Thoracic aorta (tissue), 2 donors: ENCODE measurements around the gene EMX1. TPM values are rescaled to one million over a fixed set of nuclear protein-coding genes. Genes with fewer than 3 reads are reported as not detected.

Experiments used
- ATAC-seq: fragments of 150-250 bp; one replicate; pipeline ENCODE4 v1.8.0; 2017; ENCODE audit warnings: low read depth; ENCODE audit not compliant: insufficient number of reproducible peaks, low FRiP score
- DNase-seq: peaks from one replicate; pipeline ENCODE4 v3.0.0-alpha.2; 2020; ENCODE audit warnings: low spot score
- H3K27ac ChIP-seq, 2 donors: fragments of 200-600 bp; sonication (generic); 1 replicate in 1 of 2; 2 replicates in 1 of 2; pipeline ENCODE4 v1.5.1; 2016; ENCODE audit warnings: mild to moderate bottlenecking in 2 of 2, moderate library complexity in 2 of 2
- H3K27me3 ChIP-seq: fragments of 200-600 bp; sonication (generic); replicated peaks from 2 replicates; pipeline ENCODE4 v1.6.0; 2016; ENCODE audit warnings: mild to moderate bottlenecking; ENCODE audit not compliant: insufficient read depth
- H3K36me3 ChIP-seq: fragments of 200-600 bp; sonication (generic); one replicate; pipeline ENCODE4 v1.5.1; 2016
- H3K4me1 ChIP-seq, 2 donors: fragments of 200-600 bp; sonication (generic); 1 replicate in 1 of 2; 2 replicates in 1 of 2; pipeline versions ENCODE4 v1.5.1 to v1.6.0; 2016; ENCODE audit warnings: low read depth in 2 of 2, mild to moderate bottlenecking in 1 of 2; ENCODE audit not compliant: control insufficient read depth in 1 of 2
- H3K4me3 ChIP-seq: fragments of 200-600 bp; sonication (generic); 2 replicates; pipeline ENCODE4 v1.5.1; 2016; ENCODE audit warnings: mild to moderate bottlenecking
- H3K9me3 ChIP-seq: fragments of 200-600 bp; sonication (generic); 2 replicates; pipeline ENCODE4 v1.5.1; 2016
- CTCF ChIP-seq: fragments of 200-600 bp; sonication (generic); IDR thresholded peaks from one replicate; pipeline ENCODE4 v1.5.1; 2019; ENCODE audit warnings: antibody characterized with exemption
- total RNA-seq, 2 donors: library from RNA; depleted of rRNA; stranded (reverse); fragments of >200 nt; gene quantifications; one replicate each; pipeline versions ENCODE4 v1.1.0 to v1.2.3, GENCODE V29; 2016

EMX1 gene
- total RNA-seq, 2 donors from 2014 or later = not detected

- ATAC-seq (no peak), DNase-seq (no peak)
- Histone ChIP-seq H3K27ac (no peak overlapping the region), H3K27me3 (no peaks in the 10 kb centered on the region), H3K9me3 (no peaks in the 10 kb centered on the region), H3K36me3 (no peaks in the 10 kb centered on the region), H3K4me3 (no peak overlapping the region), H3K4me1 (no peaks in the 10 kb centered on the region)
- no peak for TF ChIP-seq CTCF
These were observed 28.2 kb downstream of the EMX1 start for GRCh38 chr2:72945450-72946019.

GRCh38 chr2:72946466-72946865, 29.1 kb downstream of the EMX1 start:
- Histone ChIP-seq H3K27me3 (no peaks in the 10 kb centered on the region), H3K36me3 (no peaks in the 10 kb centered on the region), H3K4me3 (no peak overlapping the region), H3K27ac (no peak overlapping the region), H3K4me1 (no peaks in the 10 kb centered on the region), H3K9me3 (no peaks in the 10 kb centered on the region)
- no peak for DNase-seq
- ATAC-seq = no peak
- no peak for TF ChIP-seq CTCF

GRCh38 chr2:72947952-72948830, 30.9 kb downstream of the EMX1 start:
- Histone ChIP-seq H3K27ac (no peak overlapping the region), H3K4me1 (no peaks in the 10 kb centered on the region), H3K4me3 (no peak overlapping the region), H3K9me3 (no peaks in the 10 kb centered on the region), H3K36me3 (no peaks in the 10 kb centered on the region), H3K27me3 (no peaks in the 10 kb centered on the region)
- ATAC-seq (no peak), DNase-seq (no peak)
- no peak for TF ChIP-seq CTCF

- Histone ChIP-seq H3K4me1 (no peaks in the 10 kb centered on the region), H3K4me3 (no peak overlapping the region), H3K36me3 (no peaks in the 10 kb centered on the region), H3K27ac (no peak overlapping the region), H3K9me3 (no peaks in the 10 kb centered on the region), H3K27me3 (no peaks in the 10 kb centered on the region)
- ATAC-seq = no peak
- DNase-seq = no peak
- TF ChIP-seq CTCF = no peak
These were observed 31.7 kb downstream of the EMX1 start for GRCh38 chr2:72949045-72949444.

- Histone ChIP-seq H3K4me3 (no peak overlapping the region), H3K9me3 (no peaks in the 10 kb centered on the region), H3K4me1 (no peaks in the 10 kb centered on the region), H3K27ac (no peak overlapping the region), H3K27me3 (no peaks in the 10 kb centered on the region), H3K36me3 (no peaks in the 10 kb centered on the region)
- ATAC-seq (no peak), DNase-seq (no peak)
- TF ChIP-seq CTCF = no peak
These were observed 32.3 kb downstream of the EMX1 start for GRCh38 chr2:72949642-72950041.
